GM23248 (cell line): ENCODE data around the gene MRS2.
"Not testable (repeated sequence)": the region's sequence is repeated elsewhere in the genome, so short reads cannot be mapped to it uniquely, and the experiment has no call there.

Experiments used
- EZH2 ChIP-seq: fragments of 200-600 bp; sonication (generic); IDR thresholded peaks from 2 replicates; pipeline ENCODE4 v1.6.1; 2018; ENCODE audit warnings: antibody characterized with exemption, mild to moderate bottlenecking; ENCODE audit not compliant: insufficient read depth, poor library complexity, severe bottlenecking
- EZH2phosphoT487 ChIP-seq: fragments of 200-600 bp; sonication (generic); IDR thresholded peaks from 2 replicates; pipeline ENCODE4 v1.6.1; 2018; ENCODE audit warnings: antibody characterized with exemption, moderate library complexity, mild to moderate bottlenecking, low read depth; ENCODE audit not compliant: insufficient read depth

DNA sequence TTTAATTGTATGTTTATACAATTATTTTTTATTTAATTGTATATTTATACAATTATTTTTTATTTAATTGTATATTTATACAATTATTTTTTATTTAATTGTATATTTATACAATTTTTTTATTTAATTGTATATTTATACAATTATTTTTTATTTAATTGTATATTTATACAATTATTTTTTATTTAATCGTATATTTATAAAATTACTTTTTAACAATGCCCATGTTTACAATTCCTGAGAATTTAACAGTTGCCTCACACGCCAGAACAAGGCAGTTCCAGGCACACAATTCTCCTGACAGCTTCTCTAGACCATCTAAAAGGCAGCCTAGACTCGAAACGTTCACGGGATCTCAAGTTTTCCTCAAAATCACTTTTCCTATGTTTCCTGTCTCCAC, 40.4 kb upstream of the MRS2 start:
- not testable (repeated sequence) for TF ChIP-seq EZH2, EZH2phosphoT487
